Astrocyte (in vitro differentiated cells and primary cell): ENCODE data around the gene PTPMT1. TPM values are rescaled to one million over a fixed set of nuclear protein-coding genes. Genes with fewer than 3 reads are reported as not detected.
"Not testable (repeated sequence)": the region's sequence is repeated elsewhere in the genome, so short reads cannot be mapped to it uniquely, and the experiment has no call there.

Source experiments
- DNase-seq: peaks from one replicate; pipeline ENCODE4 v3.0.0-alpha.2; 2010; ENCODE audit warnings: low read depth
- FAIRE-seq: peaks from 2 replicates; lab custom pipeline; 2011; peaks lifted over from hg19 to GRCh38; lab: Jason Lieb, UNC
- H2AFZ ChIP-seq: 2 replicates; pipeline ENCODE4 v1.6.0; 2012; ENCODE audit warnings: low read depth, low read length, inconsistent platforms
- H3K27ac ChIP-seq: 2 replicates; pipeline ENCODE4 v1.5.1; 2011; ENCODE audit warnings: low read depth, low read length, inconsistent platforms
- H3K27me3 ChIP-seq: 2 replicates; pipeline ENCODE4 v1.6.0; 2011; ENCODE audit warnings: low read length, inconsistent platforms; ENCODE audit not compliant: insufficient read depth
- H3K36me3 ChIP-seq: 2 replicates; pipeline ENCODE4 v1.5.1; 2011; ENCODE audit warnings: low read length, inconsistent platforms; ENCODE audit not compliant: insufficient read depth
- H3K4me1 ChIP-seq: 2 replicates; pipeline ENCODE4 v1.5.1; 2011; ENCODE audit warnings: low read length, inconsistent platforms; ENCODE audit not compliant: insufficient read depth
- H3K4me2 ChIP-seq: 2 replicates; pipeline ENCODE4 v1.6.0; 2012; ENCODE audit warnings: low read length, inconsistent platforms
- H3K4me3 ChIP-seq: 2 replicates; pipeline ENCODE4 v1.5.1; 2011; ENCODE audit warnings: low read depth, mild to moderate bottlenecking, low read length, inconsistent platforms; ENCODE audit not compliant: insufficient read depth
- H3K79me2 ChIP-seq: 2 replicates; pipeline ENCODE4 v1.6.0; 2012; ENCODE audit warnings: mild to moderate bottlenecking, low read length, inconsistent platforms; ENCODE audit not compliant: insufficient read depth
- H3K9ac ChIP-seq: 2 replicates; pipeline ENCODE4 v1.6.0; 2012; ENCODE audit warnings: mild to moderate bottlenecking, low read length, inconsistent platforms
- H3K9me3 ChIP-seq: 2 replicates; pipeline ENCODE4 v1.5.1; 2012; ENCODE audit warnings: low read depth, mild to moderate bottlenecking, low read length, inconsistent platforms; ENCODE audit not compliant: insufficient read depth
- H4K20me1 ChIP-seq: 2 replicates; pipeline ENCODE4 v1.6.0; 2012; ENCODE audit warnings: low read length, inconsistent platforms; ENCODE audit not compliant: insufficient read depth
- H3K27ac Mint-ChIP-seq: one replicate; pipeline ENCODE4 v1.8.0; 2021; ENCODE audit warnings: mild to moderate bottlenecking, mixed read lengths; ENCODE audit not compliant: unreplicated experiment
- H3K27me3 Mint-ChIP-seq: one replicate; pipeline ENCODE4 v1.8.0; 2021; ENCODE audit warnings: low read depth, mixed read lengths; ENCODE audit not compliant: unreplicated experiment
- H3K36me3 Mint-ChIP-seq: one replicate; pipeline ENCODE4 v1.8.0; 2021; ENCODE audit warnings: low read depth, mixed read lengths; ENCODE audit not compliant: unreplicated experiment
- H3K4me1 Mint-ChIP-seq: one replicate; pipeline ENCODE4 v1.8.0; 2021; ENCODE audit warnings: low read depth, mixed read lengths; ENCODE audit not compliant: unreplicated experiment
- H3K4me3 Mint-ChIP-seq: one replicate; pipeline ENCODE4 v1.8.0; 2021; ENCODE audit warnings: mild to moderate bottlenecking, moderate library complexity, mixed read lengths; ENCODE audit not compliant: unreplicated experiment
- H3K9me3 Mint-ChIP-seq: one replicate; pipeline ENCODE4 v1.8.0; 2021; ENCODE audit warnings: mild to moderate bottlenecking, mixed read lengths; ENCODE audit not compliant: unreplicated experiment
- CTCF ChIP-seq: IDR thresholded peaks from 2 replicates; pipeline ENCODE4 v1.5.1; 2011; ENCODE audit warnings: low read depth, mild to moderate bottlenecking, inconsistent platforms, low read length, moderate library complexity; ENCODE audit not compliant: insufficient read depth
- EZH2 ChIP-seq: IDR thresholded peaks from 2 replicates; pipeline ENCODE4 v1.6.1; 2012; ENCODE audit warnings: mild to moderate bottlenecking, low read length, inconsistent platforms; ENCODE audit not compliant: insufficient read depth
- total RNA-seq: library from RNA; stranded (reverse); gene quantifications from 2 replicates; pipeline ENCODE4 v1.2.1, GENCODE V29; 2021

PTPMT1 gene
- total RNA-seq, 1 donor from 2014 or later: 32.4 TPM

- DNase-seq (no peak), FAIRE-seq (no peak)
- Histone ChIP-seq H3K9me3 (no peaks in the 10 kb centered on the region), H3K27ac (no peak overlapping the region), H3K4me2 (no peak overlapping the region), H3K27me3 (no peaks in the 10 kb centered on the region), H4K20me1 (peaks cover 95% of the 10 kb centered on the region), H3K36me3 (no peaks in the 10 kb centered on the region), H3K9ac (no peak overlapping the region), H2AFZ (no peak overlapping the region), H3K79me2 (peaks cover 100% of the 10 kb centered on the region), H3K4me1 (peaks cover 24% of the 10 kb centered on the region), H3K4me3 (no peak overlapping the region)
- H3K36me3 Mint-ChIP-seq: peaks cover 5% of the 10 kb centered on the region
- TF ChIP-seq CTCF (no peak), EZH2 (no peak)
- no peaks in the 10 kb centered on the region for H3K9me3 Mint-ChIP-seq
- peaks cover 44% of the 10 kb centered on the region for H3K4me1 Mint-ChIP-seq
- H3K27me3 Mint-ChIP-seq: no peaks in the 10 kb centered on the region
- H3K27ac Mint-ChIP-seq: no peak overlapping the region
- H3K4me3 Mint-ChIP-seq: no peak overlapping the region
These were observed 38.2 kb upstream of the PTPMT1 start for GRCh38 chr11:47527186-47527585.

- no peaks in the 10 kb centered on the region for H3K27me3 Mint-ChIP-seq
- no peaks in the 10 kb centered on the region for H3K36me3 ChIP-seq
- H3K4me1 ChIP-seq: peaks cover 16% of the 10 kb centered on the region
- no peak overlapping the region for H3K4me3 Mint-ChIP-seq
- H3K27ac ChIP-seq: no peak overlapping the region
- TF ChIP-seq EZH2 (no peak), CTCF (no peak)
- H3K27me3 ChIP-seq: no peaks in the 10 kb centered on the region
- no peak overlapping the region for H3K9ac ChIP-seq
- H3K4me3 ChIP-seq: no peak overlapping the region
- H3K4me2 ChIP-seq: no peak overlapping the region
- H3K79me2 ChIP-seq: peaks cover 100% of the 10 kb centered on the region
- no peaks in the 10 kb centered on the region for H3K9me3 ChIP-seq
- H3K36me3 Mint-ChIP-seq: peaks cover 5% of the 10 kb centered on the region
- no peaks in the 10 kb centered on the region for H3K9me3 Mint-ChIP-seq
- H4K20me1 ChIP-seq: peaks cover 96% of the 10 kb centered on the region
- H2AFZ ChIP-seq: no peak overlapping the region
- peak overlapping the region; percentile 0 for H3K27ac Mint-ChIP-seq
- DNase-seq (no peak), FAIRE-seq (no peak)
- H3K4me1 Mint-ChIP-seq: peaks cover 36% of the 10 kb centered on the region
These were observed 35.4 kb upstream of the PTPMT1 start for GRCh38 chr11:47529951-47530350.

DNA sequence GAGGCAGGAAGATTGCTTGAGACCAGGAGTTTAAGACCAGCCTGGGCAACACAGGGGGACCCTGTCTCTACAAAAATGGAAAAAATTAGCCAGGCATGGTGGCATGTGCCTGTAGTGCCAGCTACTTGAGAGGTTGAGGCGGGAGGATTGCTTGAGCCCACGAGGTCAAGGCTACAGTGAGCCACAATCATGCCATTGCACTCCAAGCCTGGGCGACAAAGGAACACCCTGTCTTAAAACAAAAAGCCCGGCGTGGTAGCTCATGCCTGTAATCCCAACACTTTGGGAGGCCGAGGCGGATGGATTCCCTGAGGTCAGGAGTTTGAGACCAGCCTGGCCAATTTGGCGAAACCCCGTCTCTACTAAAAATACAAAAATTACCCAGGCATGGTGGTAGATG lies 34.7 kb upstream of the PTPMT1 start:
- not testable (repeated sequence) for H3K27me3 ChIP-seq, H3K27me3 Mint-ChIP-seq, H3K4me3 Mint-ChIP-seq, H3K9ac ChIP-seq, H2AFZ ChIP-seq, H3K36me3 Mint-ChIP-seq, H3K27ac ChIP-seq, H3K9me3 Mint-ChIP-seq, H3K4me3 ChIP-seq, H3K36me3 ChIP-seq, H3K4me2 ChIP-seq, H3K9me3 ChIP-seq, FAIRE-seq, DNase-seq
- Mint-ChIP-seq H3K27ac (peak overlapping the region; percentile 47), H3K4me1 (peaks cover 32% of the 10 kb centered on the region)
- H4K20me1 ChIP-seq: peaks cover 95% of the 10 kb centered on the region
- H3K79me2 ChIP-seq: peaks cover 100% of the 10 kb centered on the region
- H3K4me1 ChIP-seq: peaks cover 12% of the 10 kb centered on the region
